ENCODE measurements around the gene EDRF1.
"Not testable (repeated sequence)": the region's sequence is repeated elsewhere in the genome, so short reads cannot be mapped to it uniquely, and the experiment has no call there.

Gene EDRF1

GRCh38 chr10:125719173-125720001, at the start of gene EDRF1:
Gene EDRF1, plus strand, starts transcription at chr10:125719709. Its CDS starts 99 bp downstream, at chr10:125719808.
- peak; percentile 99 for DNase-seq

GRCh38 chr10:125672884-125673283, 46.6 kb upstream of the EDRF1 start:
- no peak for DNase-seq

- DNase-seq: no peak
These were observed 40.1 kb upstream of the EDRF1 start for GRCh38 chr10:125679436-125679835.

- no peak for DNase-seq
These were observed 36.4 kb upstream of the EDRF1 start, which contains the start of gene TEX36 for GRCh38 chr10:125683063-125683462. Gene TEX36, minus strand, starts transcription at chr10:125683163. Its CDS starts 174 bp downstream, at chr10:125682989.

- no peak for DNase-seq
These were observed 35.7 kb upstream of the EDRF1 start for GRCh38 chr10:125683821-125684220.

- DNase-seq: no peak
These were observed 34.9 kb upstream of the EDRF1 start for GRCh38 chr10:125684581-125684980.

- no peak for DNase-seq
These were observed 31.9 kb upstream of the EDRF1 start for GRCh38 chr10:125687507-125688185.

GRCh38 chr10:125689955-125690569, 29.4 kb upstream of the EDRF1 start:
- no peak for DNase-seq

- DNase-seq: no peak
These were observed 28.1 kb upstream of the EDRF1 start for GRCh38 chr10:125691160-125691981.

- DNase-seq: no peak
These were observed 27.3 kb upstream of the EDRF1 start for GRCh38 chr10:125692196-125692595.

- no peak for DNase-seq
These were observed 26.6 kb upstream of the EDRF1 start for GRCh38 chr10:125692601-125693523.

- no peak for DNase-seq
These were observed 26.0 kb upstream of the EDRF1 start for GRCh38 chr10:125693524-125693847.

GRCh38 chr10:125694883-125695282, 24.6 kb upstream of the EDRF1 start:
- DNase-seq: no peak

- not testable (repeated sequence) for DNase-seq
These were observed 22.6 kb upstream of the EDRF1 start for GRCh38 chr10:125696884-125697283.

GRCh38 chr10:125698481-125698998, 21.0 kb upstream of the EDRF1 start:
- DNase-seq: no peak

- DNase-seq: no peak
These were observed 19.9 kb upstream of the EDRF1 start for GRCh38 chr10:125699562-125700143.

GRCh38 chr10:125700355-125700911, 19.1 kb upstream of the EDRF1 start:
- DNase-seq: no peak

- DNase-seq: no peak
These were observed 11.7 kb upstream of the EDRF1 start for GRCh38 chr10:125707541-125708468.

- DNase-seq: no peak
These were observed 10.5 kb upstream of the EDRF1 start for GRCh38 chr10:125708971-125709503.

Data from activated T-cell treated with anti-CD3 and anti-CD28 coated beads, Interleukin-2, amount 50 U/mL, for 1 hour (primary cell).